Measurements from ENCODE around the gene CDKL4.
"Not testable (repeated sequence)": the region's sequence is repeated elsewhere in the genome, so short reads cannot be mapped to it uniquely, and the experiment has no call there.

The CDKL4 gene

GRCh38 chr2:39146630-39147029, 97.1 kb downstream of the CDKL4 start:
- CTCF ChIA-PET: no interaction called here
- Histone ChIP-seq H3K27me3 (replicated peaks in 2 of 5; ENCODE audit: control insufficient read depth in 4 of 5, insufficient read depth in 5 of 5, low read length in 4 of 5) (no peaks in the 10 kb centered on the region), H3K4me1 (ENCODE audit: control extremely low read depth in 1 of 4, control insufficient read depth in 4 of 4, insufficient read depth in 4 of 4, low read length in 3 of 4) (peaks cover 0 to 18% (median 1%) of the 10 kb centered on the region in 4 experiments), H3K4me3 (ENCODE audit: control insufficient read depth in 1 of 7, extremely low read depth in 1 of 7, insufficient read depth in 4 of 7, low read depth in 2 of 7, low read length in 6 of 7) (no peak overlapping the region), H3K9me3 (ENCODE audit: control extremely low read depth in 1 of 5, control insufficient read depth in 4 of 5, insufficient read depth in 2 of 5, low read depth in 1 of 5, low read length in 4 of 5) (no peaks in the 10 kb centered on the region), H3K27ac (ENCODE audit: insufficient read depth in 1 of 2, low read depth in 1 of 2, low read length in 2 of 2, poor library complexity in 1 of 2, severe bottlenecking in 2 of 2) (no peak overlapping the region), H3K36me3 (ENCODE audit: control insufficient read depth in 4 of 4, insufficient read depth in 4 of 4, low read length in 3 of 4) (no peaks in the 10 kb centered on the region)
- no peak for DNase-seq
- POLR2A ChIA-PET: no interaction called here

GRCh38 chr2:39145906-39146421, 97.8 kb downstream of the CDKL4 start:
- DNase-seq: no peak
- CTCF ChIA-PET: no interaction called here
- H3K4me3 ChIP-seq (ENCODE audit: control insufficient read depth in 1 of 7, extremely low read depth in 1 of 7, insufficient read depth in 4 of 7, low read depth in 2 of 7, low read length in 6 of 7): no peak overlapping the region
- no peaks in the 10 kb centered on the region for H3K36me3 ChIP-seq (ENCODE audit: control insufficient read depth in 4 of 4, insufficient read depth in 4 of 4, low read length in 3 of 4)
- POLR2A ChIA-PET: no interaction called here
- no peak overlapping the region for H3K27ac ChIP-seq (ENCODE audit: insufficient read depth in 1 of 2, low read depth in 1 of 2, low read length in 2 of 2, poor library complexity in 1 of 2, severe bottlenecking in 2 of 2)
- 92% methylated on average over 2 of the region's 3 CpGs for WGBS (ENCODE audit: insufficient coverage)
- no peaks in the 10 kb centered on the region for H3K9me3 ChIP-seq (ENCODE audit: control extremely low read depth in 1 of 5, control insufficient read depth in 4 of 5, insufficient read depth in 2 of 5, low read depth in 1 of 5, low read length in 4 of 5)
- no peaks in the 10 kb centered on the region for H3K27me3 ChIP-seq (replicated peaks in 2 of 5; ENCODE audit: control insufficient read depth in 4 of 5, insufficient read depth in 5 of 5, low read length in 4 of 5)
- H3K4me1 ChIP-seq (ENCODE audit: control extremely low read depth in 1 of 4, control insufficient read depth in 4 of 4, insufficient read depth in 4 of 4, low read length in 3 of 4): peaks cover 0 to 22% (median 1%) of the 10 kb centered on the region in 4 experiments

GRCh38 chr2:39144416-39144815, 99.4 kb downstream of the CDKL4 start:
- no peaks in the 10 kb centered on the region for H3K27me3 ChIP-seq (replicated peaks in 2 of 5; ENCODE audit: control insufficient read depth in 4 of 5, insufficient read depth in 5 of 5, low read length in 4 of 5)
- no peak overlapping the region for H3K4me3 ChIP-seq (ENCODE audit: control insufficient read depth in 1 of 7, extremely low read depth in 1 of 7, insufficient read depth in 4 of 7, low read depth in 2 of 7, low read length in 6 of 7)
- CTCF ChIA-PET: no interaction called here
- H3K36me3 ChIP-seq (ENCODE audit: control insufficient read depth in 4 of 4, insufficient read depth in 4 of 4, low read length in 3 of 4): no peaks in the 10 kb centered on the region
- WGBS (ENCODE audit: insufficient coverage): 100% methylated on average over 5 of the region's 5 CpGs
- DNase-seq: no peak
- POLR2A ChIA-PET: no interaction called here
- H3K4me1 ChIP-seq (ENCODE audit: control extremely low read depth in 1 of 4, control insufficient read depth in 4 of 4, insufficient read depth in 4 of 4, low read length in 3 of 4): peaks cover 0 to 16% (median 1%) of the 10 kb centered on the region in 4 experiments
- H3K9me3 ChIP-seq (ENCODE audit: control extremely low read depth in 1 of 5, control insufficient read depth in 4 of 5, insufficient read depth in 2 of 5, low read depth in 1 of 5, low read length in 4 of 5): no peaks in the 10 kb centered on the region
- H3K27ac ChIP-seq (ENCODE audit: insufficient read depth in 1 of 2, low read depth in 1 of 2, low read length in 2 of 2, poor library complexity in 1 of 2, severe bottlenecking in 2 of 2): no peak overlapping the region

- H3K9me3 ChIP-seq (ENCODE audit: control extremely low read depth in 1 of 5, control insufficient read depth in 4 of 5, insufficient read depth in 2 of 5, low read depth in 1 of 5, low read length in 4 of 5): no peaks in the 10 kb centered on the region
- peak in 2 of 3 donors; percentile 15 to 41 for DNase-seq
- no peaks in the 10 kb centered on the region for H3K27me3 ChIP-seq (replicated peaks in 2 of 5; ENCODE audit: control insufficient read depth in 4 of 5, insufficient read depth in 5 of 5, low read length in 4 of 5)
- CTCF ChIA-PET: interaction anchor here (1.7 kb wide), 1 partner anchor 86 kb away, joined by 4 read pairs; no protein-coding TSS in a partner anchor
- 50% methylated on average over 1 of the region's 3 CpGs for WGBS (ENCODE audit: insufficient coverage)
- no peak overlapping the region for H3K4me3 ChIP-seq (ENCODE audit: control insufficient read depth in 1 of 7, extremely low read depth in 1 of 7, insufficient read depth in 4 of 7, low read depth in 2 of 7, low read length in 6 of 7)
- peak overlapping the region in 1 of 2 experiments; percentile 61 for H3K27ac ChIP-seq (ENCODE audit: insufficient read depth in 1 of 2, low read depth in 1 of 2, low read length in 2 of 2, poor library complexity in 1 of 2, severe bottlenecking in 2 of 2)
- H3K36me3 ChIP-seq (ENCODE audit: control insufficient read depth in 4 of 4, insufficient read depth in 4 of 4, low read length in 3 of 4): no peaks in the 10 kb centered on the region
- POLR2A ChIA-PET: no interaction called here
- H3K4me1 ChIP-seq (ENCODE audit: control extremely low read depth in 1 of 4, control insufficient read depth in 4 of 4, insufficient read depth in 4 of 4, low read length in 3 of 4): peaks cover 0 to 16% (median 1%) of the 10 kb centered on the region in 4 experiments
These were observed 100.7 kb downstream of the CDKL4 start for GRCh38 chr2:39142904-39143605.

- Histone ChIP-seq H3K4me3 (ENCODE audit: control insufficient read depth in 1 of 7, extremely low read depth in 1 of 7, insufficient read depth in 4 of 7, low read depth in 2 of 7, low read length in 6 of 7) (no peak overlapping the region), H3K4me1 (ENCODE audit: control extremely low read depth in 1 of 4, control insufficient read depth in 4 of 4, insufficient read depth in 4 of 4, low read length in 3 of 4) (peaks cover 0 to 16% (median 1%) of the 10 kb centered on the region in 4 experiments), H3K9me3 (ENCODE audit: control extremely low read depth in 1 of 5, control insufficient read depth in 4 of 5, insufficient read depth in 2 of 5, low read depth in 1 of 5, low read length in 4 of 5) (no peaks in the 10 kb centered on the region), H3K36me3 (ENCODE audit: control insufficient read depth in 4 of 4, insufficient read depth in 4 of 4, low read length in 3 of 4) (no peaks in the 10 kb centered on the region), H3K27ac (ENCODE audit: insufficient read depth in 1 of 2, low read depth in 1 of 2, low read length in 2 of 2, poor library complexity in 1 of 2, severe bottlenecking in 2 of 2) (peak overlapping the region in 1 of 2 experiments; percentile 25), H3K27me3 (replicated peaks in 2 of 5; ENCODE audit: control insufficient read depth in 4 of 5, insufficient read depth in 5 of 5, low read length in 4 of 5) (no peaks in the 10 kb centered on the region)
- DNase-seq: peak in 2 of 3 donors; percentile 25 to 43
- WGBS (ENCODE audit: insufficient coverage): 100% methylated on average over 1 of the region's 8 CpGs
- POLR2A ChIA-PET: no interaction called here
- CTCF ChIA-PET: interaction anchor here (1.0 to 1.7 kb wide), 2 partner anchors 13 to 88 kb away, joined by 3 to 4 read pairs; no protein-coding TSS in a partner anchor
These were observed 102.2 kb downstream of the CDKL4 start for GRCh38 chr2:39141334-39142271.

GRCh38 chr2:39140948-39141333, 102.8 kb downstream of the CDKL4 start:
- H3K4me3 ChIP-seq (ENCODE audit: control insufficient read depth in 1 of 7, extremely low read depth in 1 of 7, insufficient read depth in 4 of 7, low read depth in 2 of 7, low read length in 6 of 7); H3K36me3 ChIP-seq (ENCODE audit: control insufficient read depth in 4 of 4, insufficient read depth in 4 of 4, low read length in 3 of 4); H3K27ac ChIP-seq (ENCODE audit: insufficient read depth in 1 of 2, low read depth in 1 of 2, low read length in 2 of 2, poor library complexity in 1 of 2, severe bottlenecking in 2 of 2); H3K9me3 ChIP-seq (ENCODE audit: control extremely low read depth in 1 of 5, control insufficient read depth in 4 of 5, insufficient read depth in 2 of 5, low read depth in 1 of 5, low read length in 4 of 5); H3K27me3 ChIP-seq (replicated peaks in 2 of 5; ENCODE audit: control insufficient read depth in 4 of 5, insufficient read depth in 5 of 5, low read length in 4 of 5); DNase-seq; POLR2A ChIA-PET: not testable (repeated sequence)
- peaks cover 0 to 19% (median 2%) of the 10 kb centered on the region in 4 experiments for H3K4me1 ChIP-seq (ENCODE audit: control extremely low read depth in 1 of 4, control insufficient read depth in 4 of 4, insufficient read depth in 4 of 4, low read length in 3 of 4)
- CTCF ChIA-PET: interaction anchor here (1.5 kb wide), 1 partner anchor 17 kb away, joined by 4 read pairs; no protein-coding TSS in a partner anchor
- 100% methylated on average over 3 of the region's 7 CpGs for WGBS (ENCODE audit: insufficient coverage)
